Measurements from ENCODE around the gene FAM170B.
A peak's percentile ranks its signal among the peaks of the same experiment; 100 is the strongest.

FAM170B gene

GRCh38 chr10:49133706-49134248 is at the start of gene FAM170B:
TSS of gene FAM170B (minus strand) at chr10:49134021. CDS start at chr10:49133918, 103 bp downstream.
- no peaks in the 10 kb centered on the region for H3K9me3 ChIP-seq (ENCODE audit: control insufficient read depth in 2 of 2, low read length in 2 of 2)
- no peak within 1 kb of the TSS for H3K4me3 ChIP-seq (ENCODE audit: low read length in 2 of 2)
- no peak within 1 kb of the TSS for H3K27ac ChIP-seq (ENCODE audit: low read depth in 2 of 2, low read length in 2 of 2)
- no peak within 1 kb of the TSS for H3K9ac ChIP-seq (ENCODE audit: low read depth in 1 of 2, low read length in 2 of 2)
- no peaks in the 10 kb centered on the region for H3K27me3 ChIP-seq (ENCODE audit: control insufficient read depth in 2 of 2, insufficient read depth in 2 of 2, low read length in 2 of 2)
- peaks cover 0 to 3% of the 10 kb centered on the region in 2 donors for H3K4me1 ChIP-seq (ENCODE audit: control insufficient read depth in 2 of 2, insufficient read depth in 2 of 2, low read length in 2 of 2)
- no peaks in the 10 kb centered on the region for H3K36me3 ChIP-seq (ENCODE audit: control insufficient read depth in 2 of 2, insufficient read depth in 2 of 2, low read length in 2 of 2)

- Histone ChIP-seq H3K27me3 (ENCODE audit: control insufficient read depth in 2 of 2, insufficient read depth in 2 of 2, low read length in 2 of 2) (no peaks in the 10 kb centered on the region), H3K4me1 (ENCODE audit: control insufficient read depth in 2 of 2, insufficient read depth in 2 of 2, low read length in 2 of 2) (peaks cover under 1 to 10% of the 10 kb centered on the region in 2 donors), H3K36me3 (ENCODE audit: control insufficient read depth in 2 of 2, insufficient read depth in 2 of 2, low read length in 2 of 2) (no peaks in the 10 kb centered on the region), H3K4me3 (ENCODE audit: low read length in 2 of 2) (no peak overlapping the region), H3K9ac (ENCODE audit: low read depth in 1 of 2, low read length in 2 of 2) (no peak overlapping the region), H3K9me3 (ENCODE audit: control insufficient read depth in 2 of 2, low read length in 2 of 2) (no peaks in the 10 kb centered on the region), H3K27ac (ENCODE audit: low read depth in 2 of 2, low read length in 2 of 2) (no peak overlapping the region)
Observed at GRCh38 chr10:49182776-49183175, 49.0 kb upstream of the FAM170B start.

GRCh38 chr10:49180444-49180860 is 46.6 kb upstream of the FAM170B start:
- Histone ChIP-seq H3K36me3 (ENCODE audit: control insufficient read depth in 2 of 2, insufficient read depth in 2 of 2, low read length in 2 of 2) (no peaks in the 10 kb centered on the region), H3K27me3 (ENCODE audit: control insufficient read depth in 2 of 2, insufficient read depth in 2 of 2, low read length in 2 of 2) (no peaks in the 10 kb centered on the region), H3K4me3 (ENCODE audit: low read length in 2 of 2) (no peak overlapping the region), H3K9ac (ENCODE audit: low read depth in 1 of 2, low read length in 2 of 2) (no peak overlapping the region), H3K4me1 (ENCODE audit: control insufficient read depth in 2 of 2, insufficient read depth in 2 of 2, low read length in 2 of 2) (peaks cover 5 to 11% of the 10 kb centered on the region in 2 donors), H3K27ac (ENCODE audit: low read depth in 2 of 2, low read length in 2 of 2) (no peak overlapping the region), H3K9me3 (ENCODE audit: control insufficient read depth in 2 of 2, low read length in 2 of 2) (no peaks in the 10 kb centered on the region)

GRCh38 chr10:49179699-49180443 is 46.0 kb upstream of the FAM170B start:
- Histone ChIP-seq H3K27me3 (ENCODE audit: control insufficient read depth in 2 of 2, insufficient read depth in 2 of 2, low read length in 2 of 2) (no peaks in the 10 kb centered on the region), H3K27ac (ENCODE audit: low read depth in 2 of 2, low read length in 2 of 2) (no peak overlapping the region), H3K9ac (ENCODE audit: low read depth in 1 of 2, low read length in 2 of 2) (no peak overlapping the region), H3K4me3 (ENCODE audit: low read length in 2 of 2) (no peak overlapping the region), H3K4me1 (ENCODE audit: control insufficient read depth in 2 of 2, insufficient read depth in 2 of 2, low read length in 2 of 2) (peaks cover 5 to 11% of the 10 kb centered on the region in 2 donors), H3K9me3 (ENCODE audit: control insufficient read depth in 2 of 2, low read length in 2 of 2) (no peaks in the 10 kb centered on the region), H3K36me3 (ENCODE audit: control insufficient read depth in 2 of 2, insufficient read depth in 2 of 2, low read length in 2 of 2) (no peaks in the 10 kb centered on the region)

- Histone ChIP-seq H3K36me3 (ENCODE audit: control insufficient read depth in 2 of 2, insufficient read depth in 2 of 2, low read length in 2 of 2) (no peaks in the 10 kb centered on the region), H3K4me3 (ENCODE audit: low read length in 2 of 2) (no peak overlapping the region), H3K27ac (ENCODE audit: low read depth in 2 of 2, low read length in 2 of 2) (no peak overlapping the region), H3K9ac (ENCODE audit: low read depth in 1 of 2, low read length in 2 of 2) (no peak overlapping the region), H3K27me3 (ENCODE audit: control insufficient read depth in 2 of 2, insufficient read depth in 2 of 2, low read length in 2 of 2) (no peaks in the 10 kb centered on the region), H3K9me3 (ENCODE audit: control insufficient read depth in 2 of 2, low read length in 2 of 2) (no peaks in the 10 kb centered on the region), H3K4me1 (ENCODE audit: control insufficient read depth in 2 of 2, insufficient read depth in 2 of 2, low read length in 2 of 2) (peaks cover 5 to 11% of the 10 kb centered on the region in 2 donors)
Observed at GRCh38 chr10:49178489-49179471, 45.0 kb upstream of the FAM170B start.

- Histone ChIP-seq H3K4me3 (ENCODE audit: low read length in 2 of 2) (no peak overlapping the region), H3K9me3 (ENCODE audit: control insufficient read depth in 2 of 2, low read length in 2 of 2) (no peaks in the 10 kb centered on the region), H3K4me1 (ENCODE audit: control insufficient read depth in 2 of 2, insufficient read depth in 2 of 2, low read length in 2 of 2) (peaks cover 6 to 15% of the 10 kb centered on the region in 2 donors), H3K36me3 (ENCODE audit: control insufficient read depth in 2 of 2, insufficient read depth in 2 of 2, low read length in 2 of 2) (no peaks in the 10 kb centered on the region), H3K9ac (ENCODE audit: low read depth in 1 of 2, low read length in 2 of 2) (no peak overlapping the region), H3K27me3 (ENCODE audit: control insufficient read depth in 2 of 2, insufficient read depth in 2 of 2, low read length in 2 of 2) (no peaks in the 10 kb centered on the region), H3K27ac (ENCODE audit: low read depth in 2 of 2, low read length in 2 of 2) (peak overlapping the region; percentile 23)
Observed at GRCh38 chr10:49177391-49178355, 43.9 kb upstream of the FAM170B start.

- no peaks in the 10 kb centered on the region for H3K36me3 ChIP-seq (ENCODE audit: control insufficient read depth in 2 of 2, insufficient read depth in 2 of 2, low read length in 2 of 2)
- H3K9me3 ChIP-seq (ENCODE audit: control insufficient read depth in 2 of 2, low read length in 2 of 2) = no peaks in the 10 kb centered on the region
- no peak overlapping the region for H3K4me3 ChIP-seq (ENCODE audit: low read length in 2 of 2)
- peak overlapping the region in 1 of 2 donors; percentile 23 for H3K27ac ChIP-seq (ENCODE audit: low read depth in 2 of 2, low read length in 2 of 2)
- no peaks in the 10 kb centered on the region for H3K27me3 ChIP-seq (ENCODE audit: control insufficient read depth in 2 of 2, insufficient read depth in 2 of 2, low read length in 2 of 2)
- H3K9ac ChIP-seq (ENCODE audit: low read depth in 1 of 2, low read length in 2 of 2) = no peak overlapping the region
- peaks cover 9 to 25% of the 10 kb centered on the region in 2 donors for H3K4me1 ChIP-seq (ENCODE audit: control insufficient read depth in 2 of 2, insufficient read depth in 2 of 2, low read length in 2 of 2)
Observed at GRCh38 chr10:49176310-49177268, 42.8 kb upstream of the FAM170B start.

- H3K27me3 ChIP-seq (ENCODE audit: control insufficient read depth in 2 of 2, insufficient read depth in 2 of 2, low read length in 2 of 2) = no peaks in the 10 kb centered on the region
- no peak overlapping the region for H3K9ac ChIP-seq (ENCODE audit: low read depth in 1 of 2, low read length in 2 of 2)
- peaks cover 9 to 25% of the 10 kb centered on the region in 2 donors for H3K4me1 ChIP-seq (ENCODE audit: control insufficient read depth in 2 of 2, insufficient read depth in 2 of 2, low read length in 2 of 2)
- H3K27ac ChIP-seq (ENCODE audit: low read depth in 2 of 2, low read length in 2 of 2) = no peak overlapping the region
- H3K9me3 ChIP-seq (ENCODE audit: control insufficient read depth in 2 of 2, low read length in 2 of 2) = no peaks in the 10 kb centered on the region
- H3K36me3 ChIP-seq (ENCODE audit: control insufficient read depth in 2 of 2, insufficient read depth in 2 of 2, low read length in 2 of 2) = no peaks in the 10 kb centered on the region
- no peak overlapping the region for H3K4me3 ChIP-seq (ENCODE audit: low read length in 2 of 2)
Observed at GRCh38 chr10:49175587-49176309, 41.9 kb upstream of the FAM170B start.

Measured in mucosa of rectum (tissue), 2 donors.